SK-N-SH treated with all-trans-retinoic acid at 6 μM for 48 hours (cell line): ENCODE data around the gene MUC5AC.
"Not testable (repeated sequence)": the region's sequence is repeated elsewhere in the genome, so short reads cannot be mapped to it uniquely, and the experiment has no call there.

Experiments used
- ATAC-seq: fragments of 200-7000 bp; cut with Tn5 transposase; 3 replicates; pipeline ENCODE4 v1.9.1; 2020; ENCODE audit warnings: mild to moderate bottlenecking, moderate library complexity
- BACH2 ChIP-seq: fragments of 250-450 bp; sonication (Bioruptor Pico); IDR thresholded peaks from 2 replicates; pipeline ENCODE4 v1.9.0; 2021; ENCODE audit warnings: mild to moderate bottlenecking, borderline replicate concordance
- CREB5 ChIP-seq: fragments of 250-450 bp; sonication (Bioruptor Pico); IDR thresholded peaks from 2 replicates; pipeline ENCODE4 v1.5.1; 2020; ENCODE audit warnings: low read depth, mild to moderate bottlenecking, moderate library complexity
- CSDC2 ChIP-seq: fragments of 250-450 bp; sonication (Bioruptor Pico); IDR thresholded peaks from 2 replicates; pipeline ENCODE4 v1.5.0; 2020; ENCODE audit warnings: mild to moderate bottlenecking, moderate library complexity
- CSRNP3 ChIP-seq: fragments of 250-450 bp; sonication (Bioruptor Pico); IDR thresholded peaks from 2 replicates; pipeline ENCODE4 v1.5.1; 2021; ENCODE audit warnings: mild to moderate bottlenecking, moderate library complexity
- ESRRG ChIP-seq: fragments of 250-450 bp; sonication (Bioruptor Pico); IDR thresholded peaks from 2 replicates; pipeline ENCODE4 v1.6.1; 2021; ENCODE audit warnings: mild to moderate bottlenecking
- GLIS3 ChIP-seq: fragments of 250-450 bp; sonication (Bioruptor Pico); IDR thresholded peaks from 2 replicates; pipeline ENCODE4 v1.5.0; 2020; ENCODE audit warnings: mild to moderate bottlenecking, moderate library complexity
- OSR1 ChIP-seq: fragments of 250-450 bp; sonication (Bioruptor Pico); IDR thresholded peaks from 2 replicates; pipeline ENCODE4 v1.8.0; 2022; ENCODE audit warnings: moderate library complexity, mild to moderate bottlenecking, inconsistent platforms
- PATZ1 ChIP-seq: fragments of 250-450 bp; sonication (Bioruptor Pico); IDR thresholded peaks from 2 replicates; pipeline ENCODE4 v1.8.0; 2020; ENCODE audit warnings: mild to moderate bottlenecking, moderate library complexity, borderline replicate concordance
- POU6F1 ChIP-seq: fragments of 250-450 bp; sonication (Bioruptor Pico); IDR thresholded peaks from 2 replicates; pipeline ENCODE4 v1.8.0; 2021; ENCODE audit warnings: low read depth, mild to moderate bottlenecking, moderate library complexity, borderline replicate concordance
- PPARA ChIP-seq: fragments of 250-450 bp; sonication (Bioruptor Pico); IDR thresholded peaks from 2 replicates; pipeline ENCODE4 v1.5.0; 2020; ENCODE audit warnings: mild to moderate bottlenecking, borderline replicate concordance
- RARB ChIP-seq: fragments of 250-450 bp; sonication (Bioruptor Pico); IDR thresholded peaks from 2 replicates; pipeline ENCODE4 v1.8.0; 2021; ENCODE audit warnings: mild to moderate bottlenecking, moderate library complexity
- SNAI2 ChIP-seq: fragments of 250-450 bp; sonication (Bioruptor Pico); IDR thresholded peaks from 2 replicates; pipeline ENCODE4 v1.5.0; 2020; ENCODE audit warnings: mild to moderate bottlenecking, moderate library complexity
- TOX ChIP-seq: fragments of 250-450 bp; sonication (Bioruptor Pico); IDR thresholded peaks from 2 replicates; pipeline ENCODE4 v1.8.0; 2021; ENCODE audit warnings: mild to moderate bottlenecking, moderate library complexity, borderline replicate concordance
- TSHZ2 ChIP-seq: fragments of 250-450 bp; sonication (Bioruptor Pico); IDR thresholded peaks from 2 replicates; pipeline ENCODE4 v1.5.0; 2020; ENCODE audit warnings: mild to moderate bottlenecking, moderate library complexity
- ZFP3 ChIP-seq: fragments of 250-450 bp; sonication (Bioruptor Pico); IDR thresholded peaks from 2 replicates; pipeline ENCODE4 v1.5.0; 2020; ENCODE audit warnings: mild to moderate bottlenecking, moderate library complexity
- ZFP30 ChIP-seq: fragments of 450-650 bp; formaldehyde crosslinking; IDR thresholded peaks from 2 replicates; pipeline ENCODE4 v1.5.0; 2022; ENCODE audit warnings: mild to moderate bottlenecking, moderate library complexity
- ZNF565 ChIP-seq: fragments of 450-650 bp; formaldehyde crosslinking; conservative IDR thresholded peaks from 2 replicates; pipeline ENCODE4 v1.5.0; 2020; ENCODE audit warnings: low read depth, mild to moderate bottlenecking, moderate library complexity
- ZNF70 ChIP-seq: fragments of 450-650 bp; formaldehyde crosslinking; IDR thresholded peaks from 2 replicates; pipeline ENCODE4 v1.5.0; 2020; ENCODE audit warnings: mild to moderate bottlenecking, moderate library complexity
- ZNF8 ChIP-seq: fragments of 450-650 bp; formaldehyde crosslinking; IDR thresholded peaks from 2 replicates; pipeline ENCODE4 v1.5.0; 2020; ENCODE audit warnings: mild to moderate bottlenecking, moderate library complexity

Gene MUC5AC

GRCh38 chr11:1163321-1163910 lies 5.7 kb downstream of the MUC5AC start:
- no peak for ATAC-seq
- TF ChIP-seq CSDC2 (CRISPR knock-in tag): no peak
- TF ChIP-seq ESRRG (CRISPR knock-in tag): no peak
- TF ChIP-seq CREB5 (CRISPR knock-in tag): no peak
- no peak for TF ChIP-seq ZFP3
- TF ChIP-seq POU6F1 (CRISPR knock-in tag): no peak

- no peak for ATAC-seq
- no peak for TF ChIP-seq PPARA (CRISPR knock-in tag)
- no peak for TF ChIP-seq TSHZ2 (CRISPR knock-in tag)
- TF ChIP-seq ZNF70: no peak
- no peak for TF ChIP-seq ZFP3
- TF ChIP-seq CSDC2 (CRISPR knock-in tag): no peak
- no peak for TF ChIP-seq ZNF565 (CRISPR knock-in tag)
- TF ChIP-seq SNAI2 (CRISPR knock-in tag): no peak
- TF ChIP-seq TOX (CRISPR knock-in tag): no peak
- TF ChIP-seq GLIS3: no peak
- TF ChIP-seq CSRNP3 (CRISPR knock-in tag): no peak
- TF ChIP-seq ESRRG (CRISPR knock-in tag): no peak
- TF ChIP-seq POU6F1 (CRISPR knock-in tag): no peak
- no peak for TF ChIP-seq ZFP30 (CRISPR knock-in tag)
- TF ChIP-seq OSR1: no peak
Measured at GRCh38 chr11:1163911-1164735, 6.4 kb downstream of the MUC5AC start.

- not testable (repeated sequence) for ATAC-seq
Measured at GRCh38 chr11:1164779-1165255, 7.1 kb downstream of the MUC5AC start.

- ATAC-seq: no peak
- no peak for TF ChIP-seq BACH2 (CRISPR knock-in tag)
- TF ChIP-seq ZNF70: no peak
- no peak for TF ChIP-seq RARB (CRISPR knock-in tag)
- no peak for TF ChIP-seq SNAI2 (CRISPR knock-in tag)
- TF ChIP-seq CSRNP3 (CRISPR knock-in tag): no peak
- TF ChIP-seq PATZ1 (CRISPR knock-in tag): no peak
- no peak for TF ChIP-seq POU6F1 (CRISPR knock-in tag)
- no peak for TF ChIP-seq ZNF8 (CRISPR knock-in tag)
Measured at GRCh38 chr11:1165256-1166041, 7.7 kb downstream of the MUC5AC start.
